GM12878 (cell line): ENCODE results near the gene TMEM235. TPM values are rescaled to one million over a fixed set of nuclear protein-coding genes. Genes with fewer than 3 reads are reported as not detected.

Source experiments
- BMI1 ChIP-seq: fragments of 450-650 bp; IDR thresholded peaks from 2 replicates; pipeline ENCODE4 v1.6.1; 2016; ENCODE audit warnings: mild to moderate bottlenecking, moderate library complexity, borderline replicate concordance
- FOXM1 ChIP-seq: IDR thresholded peaks from 2 replicates; pipeline ENCODE4 v1.6.1; 2012; ENCODE audit warnings: low read depth, mild to moderate bottlenecking, inconsistent platforms, low read length, moderate library complexity
- GATAD2B ChIP-seq: fragments of 450-650 bp; conservative IDR thresholded peaks from 2 replicates; pipeline ENCODE4 v1.6.1; 2017; ENCODE audit warnings: low read depth, mild to moderate bottlenecking, moderate library complexity
- MXI1 ChIP-seq: fragments of 150-350 bp; IDR thresholded peaks from 2 replicates; pipeline ENCODE4 v1.6.1; 2011; ENCODE audit warnings: low read depth, mild to moderate bottlenecking, inconsistent platforms, low read length, improper control_type of control experiment
- NR2C2 ChIP-seq: IDR thresholded peaks from 2 replicates; pipeline ENCODE4 v1.6.1; 2011; ENCODE audit warnings: borderline replicate concordance, low read depth; ENCODE audit not compliant: control insufficient read depth, insufficient read length
- RB1 ChIP-seq: fragments of 450-650 bp; formaldehyde crosslinking; IDR thresholded peaks from 2 replicates; pipeline ENCODE4 v1.6.1; 2017; ENCODE audit warnings: mild to moderate bottlenecking, borderline replicate concordance
- SMAD1 ChIP-seq: fragments of 450-650 bp; IDR thresholded peaks from 2 replicates; pipeline ENCODE4 v1.6.1; 2018; ENCODE audit warnings: mild to moderate bottlenecking, low read depth; ENCODE audit not compliant: partially characterized antibody
- SRF ChIP-seq, 2 experiments: IDR thresholded peaks; 2 replicates each; pipeline ENCODE4 v1.6.1; 2011; ENCODE audit warnings: low read depth in 2 of 2, low read length in 2 of 2, mild to moderate bottlenecking in 1 of 2, moderate library complexity in 1 of 2
- SUPT20H ChIP-seq: IDR thresholded peaks from 2 replicates; pipeline ENCODE4 v1.6.1; 2011; ENCODE audit warnings: low read depth, mild to moderate bottlenecking, low read length, moderate library complexity, borderline replicate concordance; ENCODE audit not compliant: control insufficient read depth
- TAF1 ChIP-seq: IDR thresholded peaks from 2 replicates; pipeline ENCODE4 v1.6.1; 2011; ENCODE audit warnings: mild to moderate bottlenecking, low read depth, low read length, borderline replicate concordance
- ZNF24 ChIP-seq: fragments of 450-650 bp; IDR thresholded peaks from 2 replicates; pipeline ENCODE4 v1.6.1; 2017; ENCODE audit warnings: antibody characterized with exemption, mild to moderate bottlenecking
- polyA plus RNA-seq, 11 experiments: library from polyadenylated mRNA; depleted of rRNA in 4 of 11; unstranded in 6 of 11; stranded (reverse) in 5 of 11; fragments of >200 nt; fragmentation: Nextera tagmentation in 4 of 11; fragmentation: Illumina TruSeq in 1 of 11; extraction: Ambion mirVana in 4 of 11; extraction: Trizol in 1 of 11; gene quantifications; 1 replicate in 1 of 11; 2 replicates in 10 of 11; pipeline versions ENCODE4 v1.2.1 to v1.2.3, GENCODE V29; 2011 to 2016; ENCODE audit warnings: inconsistent platforms in 2 of 11, missing spikeins in 2 of 11, low read depth in 1 of 11
- total RNA-seq, 4 experiments: library from RNA; depleted of rRNA in 3 of 4; stranded (reverse); fragments of >200 nt in 3 of 4; fragmentation: Illumina TruSeq in 1 of 4; extraction: Trizol in 1 of 4; gene quantifications; 2 replicates each; pipeline versions ENCODE4 v1.2.1 to v1.2.3, GENCODE V29; 2013 to 2021
- TF ChIP-seq, protein P1 (sequence below): fragments of 450-650 bp; conservative IDR thresholded peaks from 2 replicates; pipeline ENCODE4 v1.6.1; 2017; ENCODE audit warnings: mild to moderate bottlenecking, moderate library complexity
- TF ChIP-seq, protein P2 (sequence below): fragments of 450-650 bp; IDR thresholded peaks from 2 replicates; pipeline ENCODE4 v1.6.1; 2016; ENCODE audit warnings: mild to moderate bottlenecking
- TF ChIP-seq, protein P3 (sequence below): fragments of 450-650 bp; IDR thresholded peaks from 2 replicates; pipeline ENCODE4 v1.6.1; 2017; ENCODE audit warnings: mild to moderate bottlenecking, moderate library complexity
- TF ChIP-seq, protein P4 (sequence below): IDR thresholded peaks from 2 replicates; pipeline ENCODE4 v1.6.1; 2012; ENCODE audit warnings: improper control_type of control experiment, low read depth, low read length; ENCODE audit not compliant: insufficient replicate concordance

TMEM235 gene
- total and polyA plus RNA-seq, 10 of the 15 experiments (the other 5 are each of a cell fraction or from before 2014, with no cell fraction given), result not detected

DNA sequence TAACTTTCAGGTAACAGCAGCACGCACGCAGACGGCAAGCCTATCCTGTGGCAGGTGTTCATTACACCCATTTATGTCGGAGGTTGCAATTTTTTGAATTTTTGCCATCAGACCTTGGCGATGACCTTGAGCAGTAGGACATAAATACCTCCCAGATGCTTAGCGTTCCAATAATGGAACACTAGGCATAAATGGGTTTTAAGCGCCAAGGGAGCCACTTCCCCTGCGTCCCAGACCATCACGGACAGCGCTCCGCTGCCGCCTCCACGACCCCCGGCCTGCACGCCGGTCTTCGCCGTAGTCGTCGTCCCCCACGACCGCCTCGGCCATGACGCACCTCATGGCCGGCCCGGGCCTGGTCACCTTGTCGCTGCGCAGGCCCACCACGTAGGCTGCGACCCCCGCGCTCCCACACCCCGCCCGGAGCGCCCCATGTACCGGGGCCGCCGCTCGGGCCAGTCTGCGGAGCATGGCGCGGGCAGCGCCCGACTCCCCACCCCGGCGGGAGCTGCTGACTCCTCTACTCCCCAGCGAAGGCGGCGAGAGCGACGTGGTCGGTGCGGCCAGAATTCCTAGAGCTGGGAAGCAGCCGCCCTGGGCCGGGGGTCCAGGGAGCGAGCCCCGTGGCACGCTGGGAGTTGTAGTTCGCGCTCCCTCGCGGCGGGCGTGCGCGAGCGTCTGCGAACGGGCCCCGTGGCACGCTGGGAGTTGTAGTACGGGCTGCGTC, 22.7 kb downstream of the TMEM235 start (continued):
- TF ChIP-seq GATAD2B (peak; percentile 97), SRF (IDR thresholded peaks at IDR 0.05; ENCODE audit: low read depth in 2 of 2, low read length in 2 of 2) (no peak), NR2C2 (no peak), RB1 (0 out of 2 replicates have a peak, but pooled peaks have one; percentile 77), TAF1 (no peak), ZNF24 (no peak), FOXM1 (no peak), SUPT20H (no peak), BMI1 (no peak), SMAD1 (no peak), MXI1 (no peak)
- TF ChIP-seq, protein P1, sequence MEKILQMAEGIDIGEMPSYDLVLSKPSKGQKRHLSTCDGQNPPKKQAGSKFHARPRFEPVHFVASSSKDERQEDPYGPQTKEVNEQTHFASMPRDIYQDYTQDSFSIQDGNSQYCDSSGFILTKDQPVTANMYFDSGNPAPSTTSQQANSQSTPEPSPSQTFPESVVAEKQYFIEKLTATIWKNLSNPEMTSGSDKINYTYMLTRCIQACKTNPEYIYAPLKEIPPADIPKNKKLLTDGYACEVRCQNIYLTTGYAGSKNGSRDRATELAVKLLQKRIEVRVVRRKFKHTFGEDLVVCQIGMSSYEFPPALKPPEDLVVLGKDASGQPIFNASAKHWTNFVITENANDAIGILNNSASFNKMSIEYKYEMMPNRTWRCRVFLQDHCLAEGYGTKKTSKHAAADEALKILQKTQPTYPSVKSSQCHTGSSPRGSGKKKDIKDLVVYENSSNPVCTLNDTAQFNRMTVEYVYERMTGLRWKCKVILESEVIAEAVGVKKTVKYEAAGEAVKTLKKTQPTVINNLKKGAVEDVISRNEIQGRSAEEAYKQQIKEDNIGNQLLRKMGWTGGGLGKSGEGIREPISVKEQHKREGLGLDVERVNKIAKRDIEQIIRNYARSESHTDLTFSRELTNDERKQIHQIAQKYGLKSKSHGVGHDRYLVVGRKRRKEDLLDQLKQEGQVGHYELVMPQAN, result peak; percentile 74
- TF ChIP-seq, protein P2, sequence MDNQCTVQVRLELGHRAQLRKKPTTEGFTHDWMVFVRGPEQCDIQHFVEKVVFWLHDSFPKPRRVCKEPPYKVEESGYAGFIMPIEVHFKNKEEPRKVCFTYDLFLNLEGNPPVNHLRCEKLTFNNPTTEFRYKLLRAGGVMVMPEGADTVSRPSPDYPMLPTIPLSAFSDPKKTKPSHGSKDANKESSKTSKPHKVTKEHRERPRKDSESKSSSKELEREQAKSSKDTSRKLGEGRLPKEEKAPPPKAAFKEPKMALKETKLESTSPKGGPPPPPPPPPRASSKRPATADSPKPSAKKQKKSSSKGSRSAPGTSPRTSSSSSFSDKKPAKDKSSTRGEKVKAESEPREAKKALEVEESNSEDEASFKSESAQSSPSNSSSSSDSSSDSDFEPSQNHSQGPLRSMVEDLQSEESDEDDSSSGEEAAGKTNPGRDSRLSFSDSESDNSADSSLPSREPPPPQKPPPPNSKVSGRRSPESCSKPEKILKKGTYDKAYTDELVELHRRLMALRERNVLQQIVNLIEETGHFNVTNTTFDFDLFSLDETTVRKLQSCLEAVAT, result no peak
- TF ChIP-seq, protein P3, sequence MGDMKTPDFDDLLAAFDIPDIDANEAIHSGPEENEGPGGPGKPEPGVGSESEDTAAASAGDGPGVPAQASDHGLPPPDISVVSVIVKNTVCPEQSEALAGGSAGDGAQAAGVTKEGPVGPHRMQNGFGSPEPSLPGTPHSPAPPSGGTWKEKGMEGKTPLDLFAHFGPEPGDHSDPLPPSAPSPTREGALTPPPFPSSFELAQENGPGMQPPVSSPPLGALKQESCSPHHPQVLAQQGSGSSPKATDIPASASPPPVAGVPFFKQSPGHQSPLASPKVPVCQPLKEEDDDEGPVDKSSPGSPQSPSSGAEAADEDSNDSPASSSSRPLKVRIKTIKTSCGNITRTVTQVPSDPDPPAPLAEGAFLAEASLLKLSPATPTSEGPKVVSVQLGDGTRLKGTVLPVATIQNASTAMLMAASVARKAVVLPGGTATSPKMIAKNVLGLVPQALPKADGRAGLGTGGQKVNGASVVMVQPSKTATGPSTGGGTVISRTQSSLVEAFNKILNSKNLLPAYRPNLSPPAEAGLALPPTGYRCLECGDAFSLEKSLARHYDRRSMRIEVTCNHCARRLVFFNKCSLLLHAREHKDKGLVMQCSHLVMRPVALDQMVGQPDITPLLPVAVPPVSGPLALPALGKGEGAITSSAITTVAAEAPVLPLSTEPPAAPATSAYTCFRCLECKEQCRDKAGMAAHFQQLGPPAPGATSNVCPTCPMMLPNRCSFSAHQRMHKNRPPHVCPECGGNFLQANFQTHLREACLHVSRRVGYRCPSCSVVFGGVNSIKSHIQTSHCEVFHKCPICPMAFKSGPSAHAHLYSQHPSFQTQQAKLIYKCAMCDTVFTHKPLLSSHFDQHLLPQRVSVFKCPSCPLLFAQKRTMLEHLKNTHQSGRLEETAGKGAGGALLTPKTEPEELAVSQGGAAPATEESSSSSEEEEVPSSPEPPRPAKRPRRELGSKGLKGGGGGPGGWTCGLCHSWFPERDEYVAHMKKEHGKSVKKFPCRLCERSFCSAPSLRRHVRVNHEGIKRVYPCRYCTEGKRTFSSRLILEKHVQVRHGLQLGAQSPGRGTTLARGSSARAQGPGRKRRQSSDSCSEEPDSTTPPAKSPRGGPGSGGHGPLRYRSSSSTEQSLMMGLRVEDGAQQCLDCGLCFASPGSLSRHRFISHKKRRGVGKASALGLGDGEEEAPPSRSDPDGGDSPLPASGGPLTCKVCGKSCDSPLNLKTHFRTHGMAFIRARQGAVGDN, result no peak
- TF ChIP-seq, protein P4, sequence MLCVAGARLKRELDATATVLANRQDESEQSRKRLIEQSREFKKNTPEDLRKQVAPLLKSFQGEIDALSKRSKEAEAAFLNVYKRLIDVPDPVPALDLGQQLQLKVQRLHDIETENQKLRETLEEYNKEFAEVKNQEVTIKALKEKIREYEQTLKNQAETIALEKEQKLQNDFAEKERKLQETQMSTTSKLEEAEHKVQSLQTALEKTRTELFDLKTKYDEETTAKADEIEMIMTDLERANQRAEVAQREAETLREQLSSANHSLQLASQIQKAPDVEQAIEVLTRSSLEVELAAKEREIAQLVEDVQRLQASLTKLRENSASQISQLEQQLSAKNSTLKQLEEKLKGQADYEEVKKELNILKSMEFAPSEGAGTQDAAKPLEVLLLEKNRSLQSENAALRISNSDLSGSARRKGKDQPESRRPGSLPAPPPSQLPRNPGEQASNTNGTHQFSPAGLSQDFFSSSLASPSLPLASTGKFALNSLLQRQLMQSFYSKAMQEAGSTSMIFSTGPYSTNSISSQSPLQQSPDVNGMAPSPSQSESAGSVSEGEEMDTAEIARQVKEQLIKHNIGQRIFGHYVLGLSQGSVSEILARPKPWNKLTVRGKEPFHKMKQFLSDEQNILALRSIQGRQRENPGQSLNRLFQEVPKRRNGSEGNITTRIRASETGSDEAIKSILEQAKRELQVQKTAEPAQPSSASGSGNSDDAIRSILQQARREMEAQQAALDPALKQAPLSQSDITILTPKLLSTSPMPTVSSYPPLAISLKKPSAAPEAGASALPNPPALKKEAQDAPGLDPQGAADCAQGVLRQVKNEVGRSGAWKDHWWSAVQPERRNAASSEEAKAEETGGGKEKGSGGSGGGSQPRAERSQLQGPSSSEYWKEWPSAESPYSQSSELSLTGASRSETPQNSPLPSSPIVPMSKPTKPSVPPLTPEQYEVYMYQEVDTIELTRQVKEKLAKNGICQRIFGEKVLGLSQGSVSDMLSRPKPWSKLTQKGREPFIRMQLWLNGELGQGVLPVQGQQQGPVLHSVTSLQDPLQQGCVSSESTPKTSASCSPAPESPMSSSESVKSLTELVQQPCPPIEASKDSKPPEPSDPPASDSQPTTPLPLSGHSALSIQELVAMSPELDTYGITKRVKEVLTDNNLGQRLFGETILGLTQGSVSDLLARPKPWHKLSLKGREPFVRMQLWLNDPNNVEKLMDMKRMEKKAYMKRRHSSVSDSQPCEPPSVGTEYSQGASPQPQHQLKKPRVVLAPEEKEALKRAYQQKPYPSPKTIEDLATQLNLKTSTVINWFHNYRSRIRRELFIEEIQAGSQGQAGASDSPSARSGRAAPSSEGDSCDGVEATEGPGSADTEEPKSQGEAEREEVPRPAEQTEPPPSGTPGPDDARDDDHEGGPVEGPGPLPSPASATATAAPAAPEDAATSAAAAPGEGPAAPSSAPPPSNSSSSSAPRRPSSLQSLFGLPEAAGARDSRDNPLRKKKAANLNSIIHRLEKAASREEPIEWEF, result no peak
